ENCODE data around the gene DDX54.

GRCh38 chr12:113183030-113183589 lies 2.2 kb downstream of the DDX54 start:
- TF ChIP-seq CTCF (IDR thresholded peaks at IDR 0.05) (no peak), TCF7L2 (IDR thresholded peaks at IDR 0.05; ENCODE audit: low read depth, low read length) (no peak), POLR2AphosphoS5 (IDR thresholded peaks at IDR 0.05; ENCODE audit: low read depth, low read length) (no peak), REST (IDR thresholded peaks at IDR 0.05; ENCODE audit: insufficient read depth in 1 of 2, low read depth in 2 of 2, low read length in 1 of 2) (no peak)
